Neural progenitor cell (in vitro differentiated cells): ENCODE results near the gene NGF. TPM values are rescaled to one million over a fixed set of nuclear protein-coding genes. Genes with fewer than 3 reads are reported as not detected.

Experiments
- DNase-seq: peaks from one replicate; pipeline ENCODE4 v3.0.0-alpha.2; 2016; ENCODE audit warnings: low spot score
- H2AFZ ChIP-seq: fragments of 200-600 bp; sonication (generic); replicated peaks from 2 replicates; pipeline ENCODE4 v1.6.1; 2016; ENCODE audit warnings: antibody characterized with exemption
- H3F3A ChIP-seq: fragments of 200-600 bp; sonication (generic); 2 replicates; pipeline ENCODE4 v1.6.1; 2016; ENCODE audit warnings: antibody characterized with exemption, low read depth
- H3K27ac ChIP-seq: fragments of 200-600 bp; sonication (generic); 2 replicates; pipeline ENCODE4 v1.5.1; 2016; ENCODE audit warnings: mild to moderate bottlenecking
- H3K27me3 ChIP-seq: fragments of 200-600 bp; sonication (generic); 2 replicates; pipeline ENCODE4 v1.6.1; 2016; ENCODE audit warnings: mild to moderate bottlenecking, moderate library complexity
- H3K36me3 ChIP-seq: fragments of 200-600 bp; sonication (generic); 2 replicates; pipeline ENCODE4 v1.5.1; 2016
- H3K4me1 ChIP-seq: fragments of 200-600 bp; sonication (generic); 2 replicates; pipeline ENCODE4 v1.6.1; 2016; ENCODE audit warnings: mixed run types
- H3K4me2 ChIP-seq: fragments of 200-600 bp; sonication (generic); 2 replicates; pipeline ENCODE4 v1.6.1; 2016
- H3K4me3 ChIP-seq: fragments of 200-600 bp; sonication (generic); 2 replicates; pipeline ENCODE4 v1.5.1; 2016
- H3K79me2 ChIP-seq: fragments of 200-600 bp; sonication (generic); 2 replicates; pipeline ENCODE4 v1.6.1; 2016; ENCODE audit warnings: low read depth
- H3K9ac ChIP-seq: fragments of 200-600 bp; sonication (generic); 2 replicates; pipeline ENCODE4 v1.6.1; 2016
- H3K9me3 ChIP-seq: fragments of 200-600 bp; sonication (generic); 2 replicates; pipeline ENCODE4 v1.5.1; 2016; ENCODE audit warnings: low read depth
- H4K20me1 ChIP-seq: fragments of 200-600 bp; sonication (generic); 2 replicates; pipeline ENCODE4 v1.6.1; 2016; ENCODE audit warnings: low read depth
- H3K27ac Mint-ChIP-seq: 3 replicates; pipeline ENCODE4 v1.8.0; 2021; ENCODE audit warnings: mixed read lengths
- H3K27me3 Mint-ChIP-seq: 2 replicates; pipeline ENCODE4 v1.8.0; 2022; ENCODE audit warnings: low read depth, mild to moderate bottlenecking, inconsistent platforms, moderate library complexity, mixed read lengths; ENCODE audit not compliant: insufficient read depth
- H3K36me3 Mint-ChIP-seq: 3 replicates; pipeline ENCODE4 v1.8.0; 2021; ENCODE audit warnings: mixed read lengths
- H3K4me1 Mint-ChIP-seq: 3 replicates; pipeline ENCODE4 v1.8.0; 2021; ENCODE audit warnings: mixed read lengths
- H3K4me3 Mint-ChIP-seq: 3 replicates; pipeline ENCODE4 v1.8.0; 2021; ENCODE audit warnings: mild to moderate bottlenecking, moderate library complexity, mixed read lengths
- H3K9me3 Mint-ChIP-seq: 3 replicates; pipeline ENCODE4 v1.8.0; 2020; ENCODE audit warnings: mixed read lengths
- CTCF ChIP-seq: fragments of 200-600 bp; sonication (generic); IDR thresholded peaks from 2 replicates; pipeline ENCODE4 v1.5.1; 2017; ENCODE audit warnings: antibody characterized with exemption, mild to moderate bottlenecking
- EZH2 ChIP-seq: fragments of 200-600 bp; sonication (generic); IDR thresholded peaks from 2 replicates; pipeline ENCODE4 v1.6.1; 2017; ENCODE audit warnings: antibody characterized with exemption, mild to moderate bottlenecking, moderate library complexity
- EZH2phosphoT487 ChIP-seq: fragments of 200-600 bp; sonication (generic); IDR thresholded peaks from 2 replicates; pipeline ENCODE4 v1.6.1; 2017; ENCODE audit warnings: antibody characterized with exemption
- total RNA-seq: library from RNA; depleted of rRNA; stranded (reverse); fragments of >200 nt; gene quantifications from 2 replicates; pipeline ENCODE4 v1.2.3, GENCODE V29; 2015; ENCODE audit warnings: low replicate concordance

NGF gene
- total RNA-seq, 1 donor from 2014 or later: not detected

- no peak overlapping the region for H3K27ac Mint-ChIP-seq
- TF ChIP-seq EZH2phosphoT487 (no peak), EZH2 (no peak), CTCF (no peak)
Observed at GRCh38 chr1:115261496-115261895, 76.6 kb downstream of the NGF start.

GRCh38 chr1:115258302-115258866 lies 79.7 kb downstream of the NGF start:
- peaks cover 4% of the 10 kb centered on the region for H3K27me3 Mint-ChIP-seq
- no peaks in the 10 kb centered on the region for H3K36me3 ChIP-seq
- no peaks in the 10 kb centered on the region for H3F3A ChIP-seq
- no peaks in the 10 kb centered on the region for H3K36me3 Mint-ChIP-seq
- no peaks in the 10 kb centered on the region for H4K20me1 ChIP-seq
- no peak overlapping the region for H3K4me2 ChIP-seq
- no peaks in the 10 kb centered on the region for H3K79me2 ChIP-seq
- H3K9me3 ChIP-seq: no peaks in the 10 kb centered on the region
- TF ChIP-seq EZH2 (no peak), EZH2phosphoT487 (no peak), CTCF (no peak)
- no peaks in the 10 kb centered on the region for H3K27me3 ChIP-seq
- no peak overlapping the region for H2AFZ ChIP-seq
- H3K9me3 Mint-ChIP-seq: peaks cover 16% of the 10 kb centered on the region
- H3K4me3 Mint-ChIP-seq: no peak overlapping the region
- H3K9ac ChIP-seq: no peak overlapping the region
- no peak overlapping the region for H3K27ac ChIP-seq
- H3K27ac Mint-ChIP-seq: no peak overlapping the region
- H3K4me1 ChIP-seq: peaks cover 15% of the 10 kb centered on the region
- H3K4me1 Mint-ChIP-seq: peaks cover 7% of the 10 kb centered on the region
- no peak for DNase-seq
- no peak overlapping the region for H3K4me3 ChIP-seq

More at GRCh38 chr1:115261496-115261895, 76.6 kb downstream of the NGF start:
- Mint-ChIP-seq H3K4me1 (peaks cover 7% of the 10 kb centered on the region), H3K27me3 (peaks cover 2% of the 10 kb centered on the region), H3K4me3 (no peak overlapping the region), H3K9me3 (peaks cover 12% of the 10 kb centered on the region), H3K36me3 (no peaks in the 10 kb centered on the region)
- Histone ChIP-seq H3K9ac (no peak overlapping the region), H4K20me1 (no peaks in the 10 kb centered on the region), H3K4me3 (no peak overlapping the region), H3K4me1 (peaks cover 15% of the 10 kb centered on the region), H3K9me3 (no peaks in the 10 kb centered on the region), H3K79me2 (no peaks in the 10 kb centered on the region), H3K4me2 (no peak overlapping the region), H3K36me3 (no peaks in the 10 kb centered on the region), H3K27me3 (no peaks in the 10 kb centered on the region), H2AFZ (no peak overlapping the region), H3K27ac (no peak overlapping the region), H3F3A (no peaks in the 10 kb centered on the region)
- DNase-seq: no peak

GRCh38 chr1:115257591-115257990 lies 80.5 kb downstream of the NGF start:
- Histone ChIP-seq H4K20me1 (no peaks in the 10 kb centered on the region), H3K4me1 (peaks cover 10% of the 10 kb centered on the region), H3K9me3 (no peaks in the 10 kb centered on the region), H3K27me3 (no peaks in the 10 kb centered on the region), H2AFZ (no peak overlapping the region), H3K9ac (no peak overlapping the region), H3K4me3 (no peak overlapping the region), H3K4me2 (no peak overlapping the region), H3K27ac (no peak overlapping the region), H3K79me2 (no peaks in the 10 kb centered on the region), H3K36me3 (no peaks in the 10 kb centered on the region), H3F3A (no peaks in the 10 kb centered on the region)
- Mint-ChIP-seq H3K27me3 (peaks cover 4% of the 10 kb centered on the region), H3K4me3 (no peak overlapping the region), H3K27ac (no peak overlapping the region), H3K4me1 (peaks cover 7% of the 10 kb centered on the region), H3K36me3 (no peaks in the 10 kb centered on the region), H3K9me3 (peaks cover 16% of the 10 kb centered on the region)
- no peak for TF ChIP-seq EZH2phosphoT487
- DNase-seq: no peak

- Mint-ChIP-seq H3K27me3 (peaks cover 4% of the 10 kb centered on the region), H3K27ac (no peak overlapping the region), H3K4me3 (no peak overlapping the region), H3K4me1 (no peaks in the 10 kb centered on the region), H3K9me3 (peaks cover 16% of the 10 kb centered on the region), H3K36me3 (no peaks in the 10 kb centered on the region)
- H3K9ac ChIP-seq: no peak overlapping the region
- no peaks in the 10 kb centered on the region for H3K9me3 ChIP-seq
- H3K4me1 ChIP-seq: no peaks in the 10 kb centered on the region
- H3K36me3 ChIP-seq: no peaks in the 10 kb centered on the region
- H3K27me3 ChIP-seq: no peaks in the 10 kb centered on the region
- no peaks in the 10 kb centered on the region for H4K20me1 ChIP-seq
- no peak overlapping the region for H3K4me2 ChIP-seq
- H2AFZ ChIP-seq: no peak overlapping the region
- H3K27ac ChIP-seq: no peak overlapping the region
- no peak for DNase-seq
- H3K4me3 ChIP-seq: no peak overlapping the region
- TF ChIP-seq EZH2 (no peak), EZH2phosphoT487 (no peak), CTCF (no peak)
- H3K79me2 ChIP-seq: no peaks in the 10 kb centered on the region
- H3F3A ChIP-seq: no peaks in the 10 kb centered on the region
Observed at GRCh38 chr1:115255154-115255553, 82.9 kb downstream of the NGF start.
